GM21515 (cell line): ENCODE measurements around the gene UNKL.

Experiments
- ATAC-seq: cut with Tn5 transposase; IDR thresholded peaks from one replicate; pipeline ENCODE4 v1.9.1; 2021; ENCODE audit not compliant: unreplicated experiment

UNKL gene

DNA sequence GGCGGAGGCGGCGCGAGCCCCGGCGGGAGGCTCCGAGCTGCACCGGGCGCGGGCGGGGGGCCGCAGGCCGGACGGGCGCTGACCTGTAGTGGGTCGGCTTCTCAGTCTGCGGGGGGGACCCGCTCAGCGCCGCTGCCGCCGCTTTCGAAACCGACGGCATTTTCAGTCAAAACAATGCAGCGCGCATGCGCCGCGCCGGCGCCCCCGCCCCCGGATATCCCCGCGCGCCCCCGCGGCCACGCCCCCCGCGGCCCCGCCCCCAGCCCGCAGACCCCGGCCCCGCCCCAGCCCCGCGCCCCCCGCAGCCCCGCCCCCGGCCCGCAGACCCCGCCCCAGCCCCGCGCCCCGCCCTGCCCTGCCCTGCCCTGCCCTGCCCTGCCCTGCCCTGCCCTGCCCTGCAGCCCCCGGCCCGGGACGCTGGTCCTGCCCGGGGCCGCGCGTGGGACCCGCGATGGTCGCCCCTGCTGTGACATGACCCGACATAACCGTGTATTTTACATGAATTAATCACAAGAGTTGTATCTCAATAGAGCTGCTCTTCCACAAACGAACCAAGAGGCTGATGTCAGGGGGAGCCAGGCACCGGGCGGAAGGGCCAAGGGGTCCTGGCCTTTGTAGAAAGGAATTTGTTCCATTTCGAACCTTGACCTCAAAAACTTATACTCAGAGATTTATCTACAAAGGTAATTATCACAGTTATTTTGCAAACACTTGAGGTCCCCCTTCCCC, at the start of gene UNKL:
Gene UNKL, minus strand, starts transcription at position 173 of the 729 bp plus-strand sequence. Its CDS starts 13 bp downstream, at position 160.
- ATAC-seq: no peak

DNA sequence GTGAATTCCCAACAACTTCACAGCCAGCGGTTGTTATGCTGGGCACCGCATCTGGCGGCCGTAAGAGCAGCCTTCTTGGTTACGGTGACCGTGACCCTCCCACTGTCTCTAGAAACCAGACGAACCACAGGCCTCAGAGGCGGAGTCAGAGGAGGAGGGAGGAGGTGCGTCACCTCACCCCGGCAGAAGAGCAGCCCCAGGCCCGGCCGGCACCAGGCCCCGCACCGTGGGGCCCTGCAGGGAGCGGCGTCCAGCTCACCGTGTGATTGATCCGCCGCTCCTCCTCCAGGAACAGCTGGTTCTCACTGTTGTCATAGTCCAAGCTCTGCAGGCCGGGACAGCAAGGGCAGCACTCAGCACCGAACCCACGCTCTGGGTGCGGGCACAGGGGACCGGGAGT, 46.6 kb upstream of the UNKL start:
- ATAC-seq: no peak

GRCh38 chr16:1460602-1461138, 46.2 kb upstream of the UNKL start:
- ATAC-seq: no peak

DNA sequence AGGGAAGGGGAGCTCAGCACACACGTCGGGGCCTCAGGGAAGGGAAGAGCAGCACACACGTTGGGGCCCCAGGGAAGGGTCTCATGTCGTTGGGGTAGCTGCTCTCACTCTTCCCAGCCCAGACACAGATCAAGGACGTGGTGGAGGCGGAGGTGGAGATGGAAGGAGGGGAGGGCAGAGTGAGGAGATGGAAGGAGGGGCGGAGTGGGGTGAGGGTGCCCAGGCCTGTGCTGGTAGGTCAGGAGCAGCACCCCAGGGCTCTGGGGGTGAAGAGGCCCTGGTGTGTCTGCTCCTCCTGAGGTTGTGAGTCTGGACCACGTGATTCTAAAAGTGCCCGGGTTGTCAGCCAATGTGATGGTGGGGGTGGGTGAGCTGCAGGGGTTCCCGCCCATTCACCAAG, 45.5 kb upstream of the UNKL start:
- no peak for ATAC-seq

- no peak for ATAC-seq
Observed at GRCh38 chr16:1458977-1459341, 44.5 kb upstream of the UNKL start.

- no peak for ATAC-seq
Observed at GRCh38 chr16:1458336-1458976, 44.0 kb upstream of the UNKL start.

- ATAC-seq: no peak
Observed at GRCh38 chr16:1457489-1458245, 43.2 kb upstream of the UNKL start.

DNA sequence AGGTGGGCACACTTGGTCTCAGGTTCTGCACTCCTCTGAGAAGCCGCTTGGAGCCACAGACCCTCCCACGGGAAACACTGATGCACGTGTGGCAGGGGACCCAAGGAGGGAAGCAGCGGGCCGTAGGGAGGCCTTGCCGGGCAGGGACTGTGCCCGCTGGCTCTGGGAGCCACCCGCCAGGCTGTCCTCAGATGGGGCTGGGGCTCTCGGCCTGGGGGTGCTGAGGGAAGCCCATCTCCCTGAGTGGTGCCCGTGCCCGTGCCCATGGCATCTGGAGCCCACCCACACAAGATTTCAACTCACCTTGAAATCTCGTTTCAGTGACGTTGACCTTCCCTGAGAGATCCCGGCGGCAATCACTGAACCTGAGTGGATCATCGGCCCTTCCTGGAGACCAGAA, 42.4 kb upstream of the UNKL start:
- ATAC-seq: no peak

- no peak for ATAC-seq
Observed at GRCh38 chr16:1455190-1456171, 41.0 kb upstream of the UNKL start.

DNA sequence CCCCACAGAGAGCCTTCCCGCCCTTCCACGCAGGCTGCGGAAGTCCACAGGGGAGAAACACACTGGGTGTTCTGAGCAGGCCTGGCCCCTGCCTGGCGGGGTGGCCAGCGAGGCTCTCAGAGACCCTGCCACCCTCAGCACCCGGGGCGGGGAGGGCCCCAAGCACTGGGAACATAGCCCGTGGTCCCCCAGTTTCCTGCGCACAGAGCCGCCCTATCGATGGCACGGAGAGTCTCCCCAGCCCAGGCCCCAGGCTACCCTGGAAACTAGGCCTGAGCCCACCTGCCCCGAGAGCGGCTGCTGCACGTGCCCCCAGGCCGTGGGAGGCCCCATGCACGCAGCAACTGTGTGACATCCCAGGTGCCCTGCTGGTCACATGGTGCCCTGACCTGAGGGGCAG, 40.1 kb upstream of the UNKL start:
- no peak for ATAC-seq

DNA sequence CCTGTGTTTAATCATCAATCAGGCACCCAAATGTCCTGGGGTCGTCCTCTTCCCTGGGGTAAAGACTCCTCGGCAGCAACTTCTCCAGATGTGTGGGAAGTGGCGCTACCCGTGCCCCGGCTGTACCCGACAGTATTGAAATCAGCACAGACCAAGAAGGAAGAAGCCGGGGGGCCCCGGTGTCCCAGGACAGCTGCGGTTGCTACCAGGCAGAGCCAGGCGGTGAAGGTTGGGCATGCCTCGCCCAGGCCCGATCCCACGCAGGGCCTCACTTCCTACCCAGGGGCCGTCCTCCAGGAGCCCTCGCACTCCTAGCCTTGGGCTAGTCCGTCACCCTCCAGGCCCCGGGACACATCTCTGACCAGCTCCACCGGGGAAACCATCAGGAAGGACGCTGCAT, 38.8 kb upstream of the UNKL start:
- ATAC-seq: no peak

DNA sequence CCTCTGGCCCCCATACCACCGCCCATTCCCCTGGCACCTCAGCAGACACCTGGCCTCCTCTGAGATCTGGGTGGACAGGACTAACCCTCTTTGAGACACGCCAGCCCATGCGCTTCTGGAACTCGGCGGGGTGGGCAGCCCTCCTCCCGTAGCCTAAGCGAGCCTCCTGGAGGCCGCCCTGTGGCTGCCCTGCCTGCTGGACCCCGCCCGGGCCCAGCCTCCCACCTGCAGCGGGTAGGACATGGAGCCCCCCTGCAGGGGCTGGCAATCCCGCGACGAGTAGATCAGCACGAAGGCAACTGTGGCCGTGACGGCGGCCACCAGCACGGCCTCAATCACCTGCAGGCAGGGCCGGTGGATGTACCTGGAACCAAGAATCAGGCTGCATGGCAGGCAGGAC, 38.0 kb upstream of the UNKL start:
- ATAC-seq: no peak

DNA sequence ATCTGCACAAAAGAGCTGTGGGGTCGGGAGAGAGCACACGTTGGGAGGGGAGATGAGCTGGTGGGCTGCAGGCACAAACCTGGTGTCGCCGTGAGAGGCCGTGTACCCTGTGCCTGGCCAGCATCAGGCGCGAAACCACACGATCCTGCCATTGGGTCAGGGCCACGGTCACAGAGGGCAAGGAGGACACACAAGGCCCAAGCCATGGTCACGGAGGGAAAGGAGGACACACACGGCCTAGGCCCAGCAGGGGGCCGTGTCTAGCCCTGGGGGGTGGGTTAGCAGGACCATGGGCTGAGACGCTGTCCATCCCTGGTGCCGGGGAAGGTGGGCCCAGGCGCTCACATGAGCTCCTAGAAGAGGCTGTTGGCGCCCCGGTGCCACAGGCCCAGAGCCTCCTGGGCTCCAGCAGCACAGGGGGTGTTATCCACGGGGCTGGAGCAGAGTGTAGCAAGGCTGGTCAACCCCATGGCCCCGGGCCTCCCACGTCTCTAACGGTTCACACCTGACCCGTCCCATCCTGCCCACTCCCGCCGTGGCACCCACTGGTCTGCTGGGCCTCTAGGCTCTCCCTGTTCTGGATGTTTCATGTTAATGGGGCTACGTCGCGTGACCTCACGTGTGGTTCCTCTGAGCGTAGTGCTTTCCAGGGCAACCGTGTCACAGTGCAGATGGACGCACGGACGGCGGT, 37.3 kb upstream of the UNKL start:
- ATAC-seq: no peak

DNA sequence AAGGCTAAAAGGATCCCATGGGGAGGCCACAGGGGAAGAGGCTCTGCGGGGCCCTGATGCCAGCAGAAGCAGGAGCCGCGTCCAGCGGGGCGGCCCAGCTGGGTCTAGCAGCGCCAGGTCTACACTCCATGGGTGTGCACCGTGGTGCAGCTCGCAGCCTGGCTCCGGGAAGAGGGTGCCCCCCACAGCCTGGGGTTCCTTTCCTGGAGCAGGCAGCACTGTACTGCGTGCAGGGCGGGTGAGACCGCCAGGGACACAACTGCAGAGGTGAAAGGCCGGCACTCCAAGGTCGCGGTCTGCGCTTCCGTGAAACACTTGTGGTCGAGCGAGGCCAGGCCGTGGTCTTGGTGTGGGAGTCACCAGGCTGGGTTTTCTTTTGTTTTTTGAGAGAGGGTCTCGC, 36.3 kb upstream of the UNKL start:
- ATAC-seq: no peak

- no peak for ATAC-seq
Observed at GRCh38 chr16:1450218-1450617, 35.7 kb upstream of the UNKL start.

DNA sequence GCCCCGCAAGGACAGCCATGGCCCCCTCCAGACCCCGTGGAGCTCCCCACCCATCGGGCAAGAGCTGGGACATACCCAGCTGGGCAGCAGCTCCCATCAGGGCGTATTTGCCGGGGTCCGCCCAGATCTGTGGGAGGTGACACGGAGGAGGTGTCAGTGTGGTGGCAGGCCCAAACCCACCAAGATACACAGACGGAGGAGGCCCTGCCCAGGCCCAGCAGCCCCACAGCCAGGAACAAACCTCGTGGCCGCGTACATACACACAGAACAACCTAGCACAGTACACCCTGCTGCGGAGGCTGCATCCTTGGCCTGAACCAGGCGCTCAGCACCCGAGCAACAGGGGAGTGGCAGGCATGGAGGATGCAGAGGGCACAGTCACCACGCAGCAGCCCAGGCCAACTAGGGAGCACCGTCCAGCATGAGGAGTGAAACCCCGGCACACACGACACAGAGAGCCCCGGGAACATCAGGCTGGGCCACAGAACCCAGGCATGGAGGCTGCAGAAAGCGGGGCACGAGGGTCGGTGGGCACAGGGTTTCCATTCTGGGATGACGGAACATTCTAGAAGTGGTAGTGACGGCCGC, 34.8 kb upstream of the UNKL start:
- ATAC-seq: no peak

DNA sequence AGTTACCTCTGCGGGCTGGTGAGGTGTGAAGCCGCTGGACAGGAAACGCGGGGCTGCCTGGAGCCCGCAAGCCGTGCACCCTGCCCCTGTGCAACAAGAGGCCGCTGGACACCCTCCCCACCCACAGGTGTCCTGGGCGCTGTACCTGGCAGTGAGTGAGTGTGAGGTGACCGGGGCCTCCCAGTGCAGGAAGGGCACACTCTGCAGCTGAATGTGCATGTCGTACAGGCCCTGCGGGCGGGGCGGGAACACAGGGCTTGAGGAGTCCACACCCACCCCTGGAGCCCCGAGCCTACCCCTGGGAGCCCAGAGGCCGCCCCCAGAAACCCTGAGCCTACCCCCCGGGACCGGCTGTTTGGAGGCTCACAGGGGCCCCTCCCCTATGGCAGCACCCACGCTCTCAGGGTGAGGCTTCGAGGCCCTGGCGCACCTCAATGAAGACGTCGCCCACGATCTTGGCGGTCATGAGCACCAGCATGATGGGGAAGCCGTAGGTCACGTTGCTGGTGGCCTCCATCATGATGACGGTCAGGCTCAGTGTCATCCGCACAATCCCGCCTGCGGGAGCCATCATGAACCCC, 34.1 kb upstream of the UNKL start:
- no peak for ATAC-seq

GRCh38 chr16:1447965-1448364, 33.5 kb upstream of the UNKL start:
- ATAC-seq: no peak

DNA sequence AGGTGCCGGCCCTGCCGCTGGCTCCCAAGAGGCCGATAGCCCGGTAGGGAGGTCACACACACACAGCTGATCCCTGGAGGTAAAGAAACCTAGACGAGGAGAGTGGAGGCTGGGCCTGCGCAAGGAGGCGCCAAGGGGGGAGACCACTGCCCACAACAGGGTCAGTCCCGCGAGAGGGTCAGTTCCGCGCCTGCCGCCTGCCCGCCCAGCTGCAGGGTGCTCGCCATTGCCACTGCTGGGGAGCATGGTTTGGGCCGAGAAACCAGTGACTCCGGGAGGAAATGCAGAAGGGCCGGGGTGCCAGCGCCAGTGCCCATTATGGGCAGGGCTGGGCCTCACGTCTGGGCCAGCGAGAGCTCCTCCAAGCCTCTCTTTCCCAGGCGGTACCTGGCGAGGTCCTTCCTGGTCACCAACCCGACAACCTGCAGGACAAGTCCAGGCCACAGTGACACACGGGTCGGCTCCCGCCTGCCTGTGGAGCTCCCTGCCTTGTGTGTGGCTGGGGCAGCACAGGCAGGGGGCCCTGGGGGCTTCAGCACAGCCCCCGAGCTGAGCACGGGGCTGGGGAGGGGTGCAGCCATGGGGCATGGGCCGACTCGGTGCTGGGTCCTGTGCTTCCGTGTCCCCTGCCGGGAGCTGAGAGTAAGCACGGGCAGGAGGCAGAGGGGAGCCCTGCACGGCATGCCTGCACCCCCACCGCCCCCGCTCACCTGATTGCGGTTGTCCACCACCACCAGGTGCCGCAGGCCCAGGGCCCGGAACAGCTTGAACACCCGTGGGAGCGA, 32.0 kb upstream of the UNKL start:
- ATAC-seq: no peak
